Measurements from ENCODE around the gene CMSS1. TPM values are rescaled to one million over a fixed set of nuclear protein-coding genes. Genes with fewer than 3 reads are reported as not detected.
A peak's percentile ranks its signal among the peaks of the same experiment; 100 is the strongest.

The CMSS1 gene
- total RNA-seq, 1 donor from 2014 or later = 56.3 TPM

DNA sequence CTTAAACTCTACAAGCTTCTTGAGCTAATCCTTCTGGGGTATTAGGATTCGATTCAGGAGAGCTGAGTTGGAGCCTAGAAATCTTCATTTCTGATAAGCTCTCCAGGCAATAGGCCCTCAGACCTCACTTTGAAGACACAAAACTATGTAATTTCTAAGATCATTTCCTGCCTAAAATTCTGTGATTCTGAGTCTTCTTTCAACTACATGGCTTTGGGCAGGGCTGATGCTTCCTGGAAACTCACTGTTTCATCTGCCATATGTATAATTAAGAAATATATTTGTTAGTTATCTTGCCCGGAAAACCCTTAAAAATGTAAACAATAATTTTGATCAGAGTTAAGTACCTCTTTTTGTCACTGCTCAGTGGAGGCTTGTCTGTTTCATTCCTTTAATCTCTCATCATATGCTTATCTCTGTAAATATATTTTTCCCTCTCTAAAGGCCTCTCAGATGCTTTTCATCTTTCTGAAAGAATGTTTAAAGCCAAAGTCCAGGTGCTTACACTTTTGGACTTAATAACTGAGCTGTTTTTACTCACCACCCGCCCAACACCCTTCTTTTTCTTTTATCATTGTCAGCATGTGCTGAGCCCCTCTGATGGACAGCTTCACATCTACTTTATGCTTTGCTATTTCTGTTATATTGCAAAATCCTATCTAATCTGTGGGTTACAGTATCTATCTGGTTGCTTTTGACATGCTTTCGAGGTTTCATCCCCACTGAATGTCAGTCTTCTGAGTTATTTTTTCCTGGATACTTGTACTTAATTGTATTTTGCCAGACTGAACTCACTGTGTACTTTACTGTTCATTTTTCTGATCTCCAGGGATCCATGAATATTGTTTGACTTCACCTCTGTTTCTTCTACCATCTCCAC, 258.4 kb downstream of the CMSS1 start:
- no peak overlapping the region for H3K4me2 ChIP-seq
- TF ChIP-seq CTCF (IDR thresholded peaks at IDR 0.05) = no peak
- TF ChIP-seq EZH2 (IDR thresholded peaks at IDR 0.05) = no peak
- TF ChIP-seq EZH2phosphoT487 (IDR thresholded peaks at IDR 0.05) = no peak
- Mint-ChIP-seq H3K36me3 (peaks cover 2% of the 10 kb centered on the region), H3K27me3 (ENCODE audit: insufficient read depth, low read depth) (peaks cover 2% of the 10 kb centered on the region), H3K4me3 (no peak overlapping the region), H3K4me1 (peaks cover 43% of the 10 kb centered on the region), H3K27ac (peak overlapping the region; percentile 14), H3K9me3 (peaks cover 4% of the 10 kb centered on the region)
- H3K79me2 ChIP-seq (ENCODE audit: low read depth) = no peaks in the 10 kb centered on the region
- H3K27me3 ChIP-seq = no peaks in the 10 kb centered on the region
- H3K36me3 ChIP-seq = no peaks in the 10 kb centered on the region
- DNase-seq (ENCODE audit: low spot score) = no peak
- H3K9me3 ChIP-seq (ENCODE audit: low read depth) = no peaks in the 10 kb centered on the region
- no peak overlapping the region for H3K9ac ChIP-seq
- peaks cover 5% of the 10 kb centered on the region for H3F3A ChIP-seq (ENCODE audit: low read depth)
- no peak overlapping the region for H3K27ac ChIP-seq
- peaks cover 11% of the 10 kb centered on the region for H3K4me1 ChIP-seq
- no peaks in the 10 kb centered on the region for H4K20me1 ChIP-seq (ENCODE audit: low read depth)
- no peak overlapping the region for H3K4me3 ChIP-seq
- H2AFZ ChIP-seq (replicated peaks) = no peak overlapping the region

DNA sequence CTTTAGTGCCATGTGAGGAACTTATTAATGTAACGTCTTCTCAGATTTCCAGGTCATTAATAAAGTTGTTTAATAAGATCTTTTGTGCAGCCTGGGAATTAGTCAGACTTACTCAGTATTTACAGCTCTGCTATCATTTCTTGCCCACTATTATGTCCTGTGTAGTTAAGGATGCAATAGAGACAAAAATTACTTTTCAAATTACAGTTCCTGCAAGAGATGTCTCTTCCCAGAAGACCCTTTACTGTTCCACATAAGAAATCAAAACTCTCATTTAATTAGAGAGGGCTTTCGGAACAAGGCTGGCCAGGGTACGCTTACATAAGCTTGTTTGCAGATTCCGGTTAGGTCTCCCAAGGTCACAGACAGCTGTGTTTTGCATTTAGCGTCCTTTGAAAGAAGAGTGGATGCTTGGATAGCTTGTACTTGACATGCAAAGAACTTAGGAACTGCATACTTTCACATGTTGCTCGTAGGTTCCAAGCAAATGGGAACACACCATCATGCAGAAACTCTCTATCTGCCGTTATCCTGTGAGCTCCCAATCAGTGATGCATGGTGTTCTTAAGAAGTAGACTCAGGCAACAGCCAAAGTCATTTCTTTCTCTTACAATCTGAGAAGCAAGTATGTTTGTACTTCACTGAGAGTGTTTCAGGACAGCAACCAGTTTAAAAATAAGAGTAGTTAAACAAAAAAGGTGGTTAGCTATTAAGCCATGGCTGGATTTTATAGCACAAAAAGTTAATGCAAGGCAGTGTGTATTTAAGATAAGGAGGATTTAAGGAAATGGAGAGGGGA, 259.3 kb downstream of the CMSS1 start:
- Mint-ChIP-seq H3K4me1 (peaks cover 43% of the 10 kb centered on the region), H3K27ac (peak overlapping the region; percentile 14)
- H3K9ac ChIP-seq = no peak overlapping the region

DNA sequence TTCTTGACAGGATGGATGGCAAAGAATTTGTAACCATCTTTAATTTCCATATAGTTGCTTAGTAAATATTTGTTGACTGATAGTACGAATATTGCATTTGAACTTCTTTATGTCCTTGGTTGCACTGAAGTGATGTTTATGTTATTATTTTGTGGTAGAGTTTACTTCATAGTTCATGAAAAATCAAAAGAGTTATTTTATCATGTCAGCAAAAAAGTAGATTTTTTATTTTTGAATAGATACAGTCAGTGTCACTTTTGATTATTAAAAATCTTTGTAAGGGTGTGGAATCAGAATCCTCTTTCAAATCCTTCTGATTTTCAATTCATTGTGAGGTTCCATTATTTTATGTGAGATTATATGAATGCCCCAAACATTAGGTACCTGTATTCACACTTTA, 261.7 kb downstream of the CMSS1 start:
- H4K20me1 ChIP-seq (ENCODE audit: low read depth) = no peaks in the 10 kb centered on the region
- peaks cover 27% of the 10 kb centered on the region for H3K4me1 Mint-ChIP-seq
- no peak overlapping the region for H3K27ac Mint-ChIP-seq

More for the DNA sequence above, 259.3 kb downstream of the CMSS1 start:
- no peaks in the 10 kb centered on the region for H4K20me1 ChIP-seq (ENCODE audit: low read depth)
- no peak overlapping the region for H3K27ac ChIP-seq
- H2AFZ ChIP-seq (replicated peaks) = no peak overlapping the region
- H3K9me3 ChIP-seq (ENCODE audit: low read depth) = no peaks in the 10 kb centered on the region
- no peak overlapping the region for H3K4me2 ChIP-seq
- peaks cover 2% of the 10 kb centered on the region for H3K27me3 Mint-ChIP-seq (ENCODE audit: insufficient read depth, low read depth)
- H3K4me1 ChIP-seq = peaks cover 11% of the 10 kb centered on the region
- no peak overlapping the region for H3K4me3 ChIP-seq
- TF ChIP-seq EZH2phosphoT487 (IDR thresholded peaks at IDR 0.05) (no peak), EZH2 (IDR thresholded peaks at IDR 0.05) (no peak), CTCF (IDR thresholded peaks at IDR 0.05) (no peak)
- DNase-seq (ENCODE audit: low spot score) = no peak
- no peak overlapping the region for H3K4me3 Mint-ChIP-seq
- no peaks in the 10 kb centered on the region for H3K79me2 ChIP-seq (ENCODE audit: low read depth)
- peaks cover 5% of the 10 kb centered on the region for H3F3A ChIP-seq (ENCODE audit: low read depth)
- H3K27me3 ChIP-seq = no peaks in the 10 kb centered on the region
- H3K9me3 Mint-ChIP-seq = peaks cover 4% of the 10 kb centered on the region
- no peaks in the 10 kb centered on the region for H3K36me3 ChIP-seq
- peaks cover 2% of the 10 kb centered on the region for H3K36me3 Mint-ChIP-seq

More for the DNA sequence above, 261.7 kb downstream of the CMSS1 start:
- H2AFZ ChIP-seq (replicated peaks) = no peak overlapping the region
- no peaks in the 10 kb centered on the region for H3F3A ChIP-seq (ENCODE audit: low read depth)
- H3K9me3 Mint-ChIP-seq = peaks cover 4% of the 10 kb centered on the region
- DNase-seq (ENCODE audit: low spot score) = no peak
- no peak overlapping the region for H3K4me3 ChIP-seq
- no peak for TF ChIP-seq EZH2phosphoT487 (IDR thresholded peaks at IDR 0.05)
- no peak for TF ChIP-seq EZH2 (IDR thresholded peaks at IDR 0.05)
- no peak for TF ChIP-seq CTCF (IDR thresholded peaks at IDR 0.05)
- H3K4me2 ChIP-seq = no peak overlapping the region
- no peaks in the 10 kb centered on the region for H3K79me2 ChIP-seq (ENCODE audit: low read depth)
- H3K27me3 ChIP-seq = no peaks in the 10 kb centered on the region
- H3K27me3 Mint-ChIP-seq (ENCODE audit: insufficient read depth, low read depth) = peaks cover 2% of the 10 kb centered on the region
- no peak overlapping the region for H3K4me3 Mint-ChIP-seq
- H3K9ac ChIP-seq = no peak overlapping the region
- H3K36me3 Mint-ChIP-seq = peaks cover 6% of the 10 kb centered on the region
- H3K27ac ChIP-seq = no peak overlapping the region
- no peaks in the 10 kb centered on the region for H3K36me3 ChIP-seq
- H3K4me1 ChIP-seq = peaks cover 1% of the 10 kb centered on the region
- H3K9me3 ChIP-seq (ENCODE audit: low read depth) = no peaks in the 10 kb centered on the region

Measured in neural progenitor cell (in vitro differentiated cells).